Stimulated activated CD8-positive, alpha-beta memory T cell treated with anti-CD3 and anti-CD28 coated beads, Interleukin-12 subunit alpha, Interleukin-12 subunit beta, amount 100 ng/mL, for 4 hours (primary cell): Measurements from ENCODE around the gene JPT2.

Source experiments
- DNase-seq: peaks from one replicate; pipeline ENCODE4 v3.0.0-alpha.2; 2020; ENCODE audit warnings: low read depth

JPT2 gene

GRCh38 chr16:1653023-1653422 is 25.1 kb upstream of the JPT2 start:
- DNase-seq = no peak

- DNase-seq = no peak
Observed at GRCh38 chr16:1654505-1655268, 23.4 kb upstream of the JPT2 start.

- DNase-seq = no peak
Observed at GRCh38 chr16:1655269-1655807, 22.7 kb upstream of the JPT2 start.

GRCh38 chr16:1655909-1656807 is 21.9 kb upstream of the JPT2 start:
- no peak for DNase-seq

GRCh38 chr16:1656808-1657617 is 21.1 kb upstream of the JPT2 start:
- no peak for DNase-seq

GRCh38 chr16:1657841-1658240 is 20.2 kb upstream of the JPT2 start:
- DNase-seq = no peak

GRCh38 chr16:1659031-1659430 is 19.0 kb upstream of the JPT2 start:
- DNase-seq = no peak

GRCh38 chr16:1661826-1662225 is 16.3 kb upstream of the JPT2 start:
- DNase-seq = no peak

- DNase-seq = no peak
Observed at GRCh38 chr16:1662543-1662942, 15.5 kb upstream of the JPT2 start.

GRCh38 chr16:1665829-1666228 is 12.2 kb upstream of the JPT2 start:
- DNase-seq = no peak

- DNase-seq = no peak
Observed at GRCh38 chr16:1666316-1666715, 11.8 kb upstream of the JPT2 start.

GRCh38 chr16:1667271-1667670 is 10.8 kb upstream of the JPT2 start:
- no peak for DNase-seq

- no peak for DNase-seq
Observed at GRCh38 chr16:1667916-1668315, 10.2 kb upstream of the JPT2 start.

- DNase-seq = no peak
Observed at GRCh38 chr16:1668612-1669319, 9.3 kb upstream of the JPT2 start.

GRCh38 chr16:1669698-1670097 is 8.4 kb upstream of the JPT2 start:
- no peak for DNase-seq

- DNase-seq = no peak
Observed at GRCh38 chr16:1670371-1670770, 7.7 kb upstream of the JPT2 start.

- no peak for DNase-seq
Observed at GRCh38 chr16:1670866-1671265, 7.2 kb upstream of the JPT2 start.

- DNase-seq = no peak
Observed at GRCh38 chr16:1673424-1674151, 4.5 kb upstream of the JPT2 start.

- no peak for DNase-seq
Observed at GRCh38 chr16:1674306-1674705, 3.8 kb upstream of the JPT2 start.

GRCh38 chr16:1674751-1675664 is 3.1 kb upstream of the JPT2 start:
- no peak for DNase-seq
